HG03439 (cell line): ENCODE measurements around the gene CMIP.
"Not testable (repeated sequence)": the region's sequence is repeated elsewhere in the genome, so short reads cannot be mapped to it uniquely, and the experiment has no call there.

Experiments
- ATAC-seq: cut with Tn5 transposase; IDR thresholded peaks from one replicate; pipeline ENCODE4 v1.9.1; 2021; ENCODE audit warnings: mild to moderate bottlenecking, moderate library complexity; ENCODE audit not compliant: unreplicated experiment

The CMIP gene

GRCh38 chr16:81444448-81445121, at the start of gene CMIP:
Gene CMIP (plus strand): TSS chr16:81444808.
- peak; percentile 77 for ATAC-seq

- ATAC-seq, result no peak
Measured at GRCh38 chr16:81394966-81395655, 49.5 kb upstream of the CMIP start.

- no peak for ATAC-seq
Measured at GRCh38 chr16:81397058-81397878, 47.3 kb upstream of the CMIP start.

- ATAC-seq, result no peak
Measured at GRCh38 chr16:81397879-81398520, 46.6 kb upstream of the CMIP start.

- no peak for ATAC-seq
Measured at GRCh38 chr16:81399909-81400308, 44.7 kb upstream of the CMIP start.

GRCh38 chr16:81401035-81401950, 43.3 kb upstream of the CMIP start:
- no peak for ATAC-seq

- ATAC-seq, result no peak
Measured at GRCh38 chr16:81403208-81403600, 41.4 kb upstream of the CMIP start.

GRCh38 chr16:81403601-81404391, 40.8 kb upstream of the CMIP start:
- no peak for ATAC-seq

- not testable (repeated sequence) for ATAC-seq
Measured at GRCh38 chr16:81405002-81405401, 39.6 kb upstream of the CMIP start.

GRCh38 chr16:81405702-81406113, 38.9 kb upstream of the CMIP start:
- ATAC-seq, result no peak

- ATAC-seq, result no peak
Measured at GRCh38 chr16:81408409-81408950, 36.1 kb upstream of the CMIP start.

- no peak for ATAC-seq
Measured at GRCh38 chr16:81409016-81409556, 35.5 kb upstream of the CMIP start.

GRCh38 chr16:81410643-81411293, 33.8 kb upstream of the CMIP start:
- ATAC-seq, result no peak

GRCh38 chr16:81413245-81413990, 31.2 kb upstream of the CMIP start:
- ATAC-seq, result no peak

- ATAC-seq, result no peak
Measured at GRCh38 chr16:81415751-81416150, 28.9 kb upstream of the CMIP start.

- no peak for ATAC-seq
Measured at GRCh38 chr16:81416749-81417148, 27.9 kb upstream of the CMIP start.

- ATAC-seq, result no peak
Measured at GRCh38 chr16:81417210-81417609, 27.4 kb upstream of the CMIP start.

- no peak for ATAC-seq
Measured at GRCh38 chr16:81419806-81420205, 24.8 kb upstream of the CMIP start.
